B cell (primary cell): ENCODE measurements around the gene CCDC192. TPM values are rescaled to one million over a fixed set of nuclear protein-coding genes. Genes with fewer than 3 reads are reported as not detected.

ENCODE experiments used
- ATAC-seq: fragments of 200-7000 bp; cut with Tn5 transposase; one replicate; pipeline ENCODE4 v1.10.0; 2021; ENCODE audit warnings: low read depth, mild to moderate bottlenecking, moderate number of reproducible peaks, moderate library complexity
- CTCF ChIA-PET: fragments of 350-600 bp; sonication (Branson Sonifier 250); formaldehyde crosslinking; loops from one replicate; lab custom pipeline; 2021; ENCODE audit warnings: antibody characterized with exemption, inconsistent platforms; lab: Charles Lee
- POLR2A ChIA-PET: fragments of 350-600 bp; sonication (Branson Sonifier 250); formaldehyde crosslinking; loops from one replicate; lab custom pipeline; 2021; ENCODE audit warnings: antibody characterized with exemption; lab: Charles Lee
- DNase-seq: peaks from one replicate; pipeline ENCODE4 v3.0.0; 2013
- H2AFZ ChIP-seq: 2 replicates; pipeline ENCODE4 v1.6.1; 2012; ENCODE audit warnings: mild to moderate bottlenecking, low read depth, low read length; ENCODE audit not compliant: insufficient read depth, poor library complexity, severe bottlenecking
- H3K27ac ChIP-seq, 2 donors: 1 replicate in 1 of 2; 2 replicates in 1 of 2; pipeline ENCODE4 v1.5.1; 2012 to 2013; ENCODE audit warnings: low read length in 2 of 2, mild to moderate bottlenecking in 2 of 2, moderate library complexity in 1 of 2
- H3K27me3 ChIP-seq, 4 experiments: fragments of 200-600 bp in 1 of 4; sonication (generic) in 1 of 4; replicated peaks in 1 of 4; 1 replicate in 2 of 4; 2 replicates in 2 of 4; pipeline versions ENCODE4 v1.6.1 to v1.7.0; 2013 to 2016; ENCODE audit warnings: low read length in 3 of 4, mild to moderate bottlenecking in 2 of 4, mixed read lengths in 1 of 4, moderate library complexity in 1 of 4; ENCODE audit not compliant: insufficient read depth in 4 of 4, control insufficient read depth in 3 of 4; ENCODE audit errors: control extremely low read depth in 1 of 4
- H3K36me3 ChIP-seq, 2 experiments: replicated peaks in 1 of 2; 1 replicate in 1 of 2; 2 replicates in 1 of 2; pipeline versions ENCODE4 v1.6.1 to v1.7.1; 2013; ENCODE audit warnings: low read length in 1 of 2; ENCODE audit not compliant: insufficient read depth in 2 of 2, control insufficient read depth in 1 of 2; ENCODE audit errors: control extremely low read depth in 1 of 2, extremely low read depth in 1 of 2
- H3K4me1 ChIP-seq, 2 donors: fragments of 200-600 bp in 1 of 2; sonication (generic) in 1 of 2; 1 replicate in 1 of 2; 2 replicates in 1 of 2; pipeline versions ENCODE4 v1.5.1 to v1.6.1; 2013 to 2017; ENCODE audit warnings: low read length in 2 of 2; ENCODE audit not compliant: control insufficient read depth in 2 of 2, insufficient read depth in 2 of 2
- H3K4me2 ChIP-seq: replicated peaks from 2 replicates; pipeline ENCODE3; 2012; ENCODE audit warnings: mild to moderate bottlenecking, low read depth, low read length; ENCODE audit not compliant: poor library complexity, severe bottlenecking
- H3K4me3 ChIP-seq, 5 experiments: fragments of 200-600 bp in 1 of 5; sonication (generic) in 1 of 5; 1 replicate in 3 of 5; 2 replicates in 2 of 5; pipeline versions ENCODE4 v1.5.1 to v1.7.0; 2011 to 2016; ENCODE audit warnings: low read length in 4 of 5, mild to moderate bottlenecking in 4 of 5, low read depth in 2 of 5, control low read depth in 1 of 5, moderate library complexity in 1 of 5; ENCODE audit not compliant: insufficient read depth in 1 of 5; ENCODE audit errors: control extremely low read depth in 1 of 5, extremely low read depth in 1 of 5
- H3K79me2 ChIP-seq: fragments of 200-600 bp; sonication (generic); one replicate; pipeline ENCODE4 v1.6.0; 2016; ENCODE audit warnings: low read length; ENCODE audit not compliant: control insufficient read depth, insufficient read depth
- H3K9ac ChIP-seq: fragments of 200-600 bp; sonication (generic); 2 replicates; pipeline ENCODE4 v1.6.1; 2017; ENCODE audit warnings: mild to moderate bottlenecking, low read length, moderate library complexity
- H3K9me3 ChIP-seq, 3 donors: one replicate each; pipeline versions ENCODE4 v1.6.1 to v1.7.1; 2013; ENCODE audit warnings: low read length in 2 of 3; ENCODE audit not compliant: control insufficient read depth in 2 of 3, insufficient read depth in 1 of 3; ENCODE audit errors: control extremely low read depth in 1 of 3
- H4K20me1 ChIP-seq: 2 replicates; pipeline ENCODE4 v1.6.0; 2012; ENCODE audit warnings: mild to moderate bottlenecking, low read length; ENCODE audit not compliant: insufficient read depth, control insufficient read depth, poor library complexity, severe bottlenecking
- H3K27ac Mint-ChIP-seq: one replicate; pipeline ENCODE4 v1.8.0; 2021; ENCODE audit warnings: mixed read lengths
- H3K27me3 Mint-ChIP-seq: one replicate; pipeline ENCODE4 v1.8.0; 2021; ENCODE audit warnings: mixed read lengths
- H3K4me1 Mint-ChIP-seq: one replicate; pipeline ENCODE4 v1.8.0; 2021; ENCODE audit warnings: mixed read lengths
- H3K4me3 Mint-ChIP-seq: one replicate; pipeline ENCODE4 v1.8.0; 2021; ENCODE audit warnings: mixed read lengths
- H3K9me3 Mint-ChIP-seq: one replicate; pipeline ENCODE4 v1.8.0; 2022; ENCODE audit warnings: mixed read lengths; ENCODE audit not compliant: insufficient read depth
- EZH2 ChIP-seq: IDR thresholded peaks from 2 replicates; pipeline ENCODE4 v1.6.1; 2012; ENCODE audit warnings: borderline replicate concordance, low read depth, mild to moderate bottlenecking, moderate library complexity, low read length; ENCODE audit not compliant: insufficient read depth, poor library complexity, severe bottlenecking
- whole genome bisulfite sequencing: methylation state at CpG from one replicate; pipeline ENCODE4 v1.1.5; 2013; ENCODE audit warnings: missing lambda C conversion rate; ENCODE audit not compliant: insufficient coverage; 5-methylcytosine and 5-hydroxymethylcytosine counted together
- intact Hi-C: fragments of 100-400 bp; cut with micrococcal nuclease; formaldehyde crosslinking; loops from one replicate; pipeline ENCODE4 v1.10.0; 2022
- polyA plus RNA-seq: library from polyadenylated mRNA; depleted of rRNA; stranded (reverse); fragments of >200 nt; gene quantifications from 2 replicates; pipeline ENCODE4 v1.2.3, GENCODE V29; 2012
- total RNA-seq, 2 donors: library from RNA; stranded (reverse); fragments of 120-200 nt in 1 of 2; gene quantifications; 1 replicate in 1 of 2; 2 replicates in 1 of 2; pipeline versions ENCODE4 v1.2.3 to v1.2.4, GENCODE V29; 2013 to 2022
- TF ChIP-seq, protein P1 (sequence below): fragments of 200-600 bp; IDR thresholded peaks from one replicate; pipeline ENCODE4 v1.8.0; 2022; ENCODE audit warnings: antibody characterized with exemption, mild to moderate bottlenecking

Gene CCDC192
- total and polyA plus RNA-seq, 2 donors (not counting 1 experiment from before 2014, with no cell fraction given): not detected

DNA sequence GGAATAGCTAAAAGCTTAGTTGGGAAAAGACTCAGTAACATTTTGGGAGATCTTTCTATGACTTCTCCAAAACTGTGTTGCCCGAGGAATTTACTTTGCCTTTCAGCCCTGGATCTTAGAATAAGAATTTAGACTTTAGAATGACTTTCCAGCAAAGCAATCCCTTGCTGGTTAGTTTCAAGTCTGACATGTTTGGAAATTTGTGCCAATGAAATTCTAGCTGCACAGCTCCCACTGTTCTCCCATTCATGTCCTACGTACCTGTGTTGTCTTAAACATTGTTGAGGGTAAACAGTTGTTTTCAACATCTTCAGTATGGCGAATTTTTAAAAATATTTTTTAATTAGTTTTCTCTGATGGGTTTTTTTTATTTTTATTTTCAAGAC, 111.4 kb downstream of the CCDC192 start:
- Mint-ChIP-seq H3K27me3 (peaks cover 22% of the 10 kb centered on the region), H3K27ac (no peak overlapping the region), H3K4me3 (no peak overlapping the region), H3K4me1 (no peaks in the 10 kb centered on the region), H3K9me3 (no peaks in the 10 kb centered on the region)
- H2AFZ ChIP-seq: no peak overlapping the region
- no peaks in the 10 kb centered on the region for H4K20me1 ChIP-seq
- no peak overlapping the region for H3K4me3 ChIP-seq
- no peaks in the 10 kb centered on the region for H3K4me1 ChIP-seq
- no peaks in the 10 kb centered on the region for H3K79me2 ChIP-seq
- ChIA-PET CTCF (no interaction called here), POLR2A (no interaction called here)
- H3K4me2 ChIP-seq: no peak overlapping the region
- H3K9me3 ChIP-seq: no peaks in the 10 kb centered on the region
- ATAC-seq: no peak
- no peak for DNase-seq
- TF ChIP-seq, protein P1, sequence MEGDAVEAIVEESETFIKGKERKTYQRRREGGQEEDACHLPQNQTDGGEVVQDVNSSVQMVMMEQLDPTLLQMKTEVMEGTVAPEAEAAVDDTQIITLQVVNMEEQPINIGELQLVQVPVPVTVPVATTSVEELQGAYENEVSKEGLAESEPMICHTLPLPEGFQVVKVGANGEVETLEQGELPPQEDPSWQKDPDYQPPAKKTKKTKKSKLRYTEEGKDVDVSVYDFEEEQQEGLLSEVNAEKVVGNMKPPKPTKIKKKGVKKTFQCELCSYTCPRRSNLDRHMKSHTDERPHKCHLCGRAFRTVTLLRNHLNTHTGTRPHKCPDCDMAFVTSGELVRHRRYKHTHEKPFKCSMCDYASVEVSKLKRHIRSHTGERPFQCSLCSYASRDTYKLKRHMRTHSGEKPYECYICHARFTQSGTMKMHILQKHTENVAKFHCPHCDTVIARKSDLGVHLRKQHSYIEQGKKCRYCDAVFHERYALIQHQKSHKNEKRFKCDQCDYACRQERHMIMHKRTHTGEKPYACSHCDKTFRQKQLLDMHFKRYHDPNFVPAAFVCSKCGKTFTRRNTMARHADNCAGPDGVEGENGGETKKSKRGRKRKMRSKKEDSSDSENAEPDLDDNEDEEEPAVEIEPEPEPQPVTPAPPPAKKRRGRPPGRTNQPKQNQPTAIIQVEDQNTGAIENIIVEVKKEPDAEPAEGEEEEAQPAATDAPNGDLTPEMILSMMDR: no peak
- TF ChIP-seq EZH2: no peak
- no peaks in the 10 kb centered on the region for H3K36me3 ChIP-seq
- H3K27ac ChIP-seq: no peak overlapping the region
- H3K9ac ChIP-seq: no peak overlapping the region
- intact Hi-C loops: no loop called here
- peaks cover 0 to 3% (median 0%) of the 10 kb centered on the region in 4 experiments for H3K27me3 ChIP-seq
- no CpG with 5 or more reads among the region's 3 CpGs for WGBS

DNA sequence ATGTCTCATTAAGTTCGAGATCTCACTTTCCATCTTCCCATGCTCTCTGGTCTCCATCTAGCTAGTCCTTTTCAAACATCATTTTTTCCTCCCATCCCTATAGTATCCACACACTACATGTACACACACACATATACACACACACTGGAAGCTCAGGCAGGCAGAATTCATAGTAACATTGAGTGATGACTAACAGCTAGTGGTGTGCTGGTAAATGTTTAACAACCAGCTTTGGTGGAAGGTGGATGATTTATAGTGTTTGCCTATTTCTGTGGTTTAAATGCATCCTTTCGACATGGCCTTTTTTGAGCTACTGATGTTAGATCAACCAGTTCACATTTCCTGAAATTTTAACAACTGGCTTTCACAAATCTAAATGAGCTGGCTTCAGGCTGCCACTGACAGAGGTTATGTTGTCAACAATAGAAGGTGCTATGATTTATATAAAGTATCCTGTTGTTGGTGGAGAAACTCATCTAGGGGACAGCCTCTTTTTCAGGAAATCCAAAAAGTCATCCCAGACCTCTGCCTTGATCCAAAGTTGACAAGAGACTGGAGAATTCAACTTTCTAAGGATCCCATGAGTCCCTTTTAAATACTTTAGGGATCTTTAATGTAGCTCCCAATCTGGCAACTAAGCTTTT, 117.8 kb downstream of the CCDC192 start:
- intact Hi-C loops: no loop called here
- POLR2A ChIA-PET: no interaction called here
- Mint-ChIP-seq H3K27me3 (peaks cover 9% of the 10 kb centered on the region), H3K27ac (no peak overlapping the region), H3K4me1 (no peaks in the 10 kb centered on the region), H3K9me3 (no peaks in the 10 kb centered on the region), H3K4me3 (no peak overlapping the region)
- Histone ChIP-seq H4K20me1 (no peaks in the 10 kb centered on the region), H3K79me2 (no peaks in the 10 kb centered on the region), H3K27ac (no peak overlapping the region), H3K4me3 (no peak overlapping the region), H3K4me1 (no peaks in the 10 kb centered on the region), H3K4me2 (no peak overlapping the region), H3K36me3 (no peaks in the 10 kb centered on the region), H3K9me3 (no peaks in the 10 kb centered on the region), H2AFZ (no peak overlapping the region), H3K27me3 (peaks cover 0 to 3% (median 0%) of the 10 kb centered on the region in 4 experiments), H3K9ac (no peak overlapping the region)
- CTCF ChIA-PET: no interaction called here
- TF ChIP-seq EZH2: no peak
- DNase-seq (no peak), ATAC-seq (no peak)
- WGBS: 60% methylated on average over 1 of the region's 2 CpGs
